Measurements from ENCODE around the gene PARD3.

PARD3 gene

GRCh38 chr10:34143466-34143865, 671.6 kb downstream of the PARD3 start:
- no peak for DNase-seq

DNA sequence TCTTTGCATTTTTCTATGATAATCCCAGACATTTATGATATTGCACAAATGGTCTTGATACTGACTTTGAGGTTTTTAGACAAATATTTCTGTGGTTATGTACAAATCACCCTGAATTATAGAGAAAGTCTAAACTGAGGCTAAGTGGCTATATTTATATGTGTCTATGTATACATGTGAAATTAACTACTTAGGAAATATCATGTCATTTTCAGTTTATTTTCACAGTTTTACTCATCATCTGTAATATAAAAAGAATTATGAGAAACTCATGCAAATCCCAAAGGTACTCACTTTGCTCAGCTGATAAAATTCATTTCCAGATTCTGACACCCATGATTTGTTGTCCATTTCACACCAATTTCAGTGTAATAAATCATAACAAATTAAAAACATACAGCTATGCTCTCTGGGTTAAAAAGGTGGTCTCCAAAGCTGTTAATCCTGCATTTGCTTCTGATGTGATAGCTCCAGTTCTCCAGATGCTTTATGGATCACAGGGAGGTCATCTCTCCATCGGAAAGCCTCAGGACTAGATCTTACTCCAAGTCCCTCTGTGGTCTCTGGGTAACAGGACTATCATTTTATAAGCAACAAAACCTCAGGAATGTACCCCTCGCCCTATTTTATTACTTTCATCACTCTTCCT, 673.9 kb downstream of the PARD3 start:
- DNase-seq = no peak

DNA sequence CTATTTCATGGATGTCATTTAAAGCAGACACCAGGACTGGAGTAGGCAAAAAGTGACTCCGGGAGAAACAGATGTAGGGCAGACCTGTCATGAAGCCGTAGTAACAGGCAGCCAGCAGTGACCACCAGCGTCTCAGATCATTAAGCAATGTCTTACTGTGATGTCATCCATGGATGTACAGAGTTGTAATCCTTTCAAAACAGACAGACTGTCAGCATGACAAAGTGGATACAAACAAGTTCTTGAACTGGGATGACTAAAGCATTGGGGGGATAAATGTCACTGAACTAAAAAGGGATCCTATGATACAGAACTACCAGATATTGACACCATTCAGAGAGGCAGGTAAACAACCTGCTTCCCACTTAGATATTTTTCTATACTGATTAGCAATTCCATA, 675.5 kb downstream of the PARD3 start:
- no peak for DNase-seq

- DNase-seq = no peak
These were observed 677.1 kb downstream of the PARD3 start for GRCh38 chr10:34137955-34138354.

DNA sequence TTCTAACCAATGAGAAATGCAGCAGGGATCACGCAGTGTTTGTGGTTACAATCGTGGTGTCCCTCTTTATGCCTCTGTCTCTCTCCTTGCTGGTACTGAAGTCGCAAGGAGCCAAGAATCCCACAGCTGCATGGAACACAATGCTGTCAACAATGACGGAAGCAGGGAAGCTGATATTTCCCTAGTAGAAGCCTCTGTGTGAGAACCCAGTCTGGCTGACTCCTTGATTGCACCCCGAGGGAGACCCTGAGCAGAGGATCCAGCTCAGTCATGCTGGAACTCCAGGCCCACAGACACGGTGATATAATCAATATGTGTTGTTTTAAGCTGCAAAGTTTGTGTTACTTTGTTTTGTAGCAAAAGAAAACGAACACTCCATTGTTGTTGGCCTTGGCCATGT, 677.9 kb downstream of the PARD3 start:
- no peak for DNase-seq

DNA sequence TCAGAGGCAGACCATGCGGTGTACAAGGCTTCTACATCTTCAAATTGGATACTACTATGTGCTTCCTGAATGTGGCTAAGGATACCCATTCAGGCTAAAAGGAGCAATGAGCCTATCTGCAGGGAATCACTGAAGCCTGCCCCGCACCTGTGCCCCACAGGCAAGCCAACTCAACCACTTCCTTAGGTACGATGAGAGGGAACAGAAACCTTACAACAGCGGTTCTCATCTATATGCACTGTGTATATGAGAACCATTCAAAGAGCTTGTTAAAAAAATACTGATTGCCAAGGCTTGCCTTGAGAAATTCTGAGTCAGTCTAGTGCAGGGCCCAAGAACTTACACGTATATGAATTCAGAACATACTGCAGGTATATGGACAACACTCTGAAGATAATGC, 679.6 kb downstream of the PARD3 start:
- no peak for DNase-seq

- DNase-seq = no peak
These were observed 680.5 kb downstream of the PARD3 start for GRCh38 chr10:34134602-34135001.

GRCh38 chr10:34133406-34133805, 681.7 kb downstream of the PARD3 start:
- no peak for DNase-seq

- DNase-seq = no peak
These were observed 683.9 kb downstream of the PARD3 start for GRCh38 chr10:34131152-34131551.

GRCh38 chr10:34127676-34128075, 687.4 kb downstream of the PARD3 start:
- DNase-seq = no peak

- DNase-seq = no peak
These were observed 688.5 kb downstream of the PARD3 start for GRCh38 chr10:34126371-34127151.

- DNase-seq = no peak
These were observed 689.4 kb downstream of the PARD3 start for GRCh38 chr10:34125702-34126101.

- DNase-seq = no peak
These were observed 690.5 kb downstream of the PARD3 start for GRCh38 chr10:34124522-34125035.

DNA sequence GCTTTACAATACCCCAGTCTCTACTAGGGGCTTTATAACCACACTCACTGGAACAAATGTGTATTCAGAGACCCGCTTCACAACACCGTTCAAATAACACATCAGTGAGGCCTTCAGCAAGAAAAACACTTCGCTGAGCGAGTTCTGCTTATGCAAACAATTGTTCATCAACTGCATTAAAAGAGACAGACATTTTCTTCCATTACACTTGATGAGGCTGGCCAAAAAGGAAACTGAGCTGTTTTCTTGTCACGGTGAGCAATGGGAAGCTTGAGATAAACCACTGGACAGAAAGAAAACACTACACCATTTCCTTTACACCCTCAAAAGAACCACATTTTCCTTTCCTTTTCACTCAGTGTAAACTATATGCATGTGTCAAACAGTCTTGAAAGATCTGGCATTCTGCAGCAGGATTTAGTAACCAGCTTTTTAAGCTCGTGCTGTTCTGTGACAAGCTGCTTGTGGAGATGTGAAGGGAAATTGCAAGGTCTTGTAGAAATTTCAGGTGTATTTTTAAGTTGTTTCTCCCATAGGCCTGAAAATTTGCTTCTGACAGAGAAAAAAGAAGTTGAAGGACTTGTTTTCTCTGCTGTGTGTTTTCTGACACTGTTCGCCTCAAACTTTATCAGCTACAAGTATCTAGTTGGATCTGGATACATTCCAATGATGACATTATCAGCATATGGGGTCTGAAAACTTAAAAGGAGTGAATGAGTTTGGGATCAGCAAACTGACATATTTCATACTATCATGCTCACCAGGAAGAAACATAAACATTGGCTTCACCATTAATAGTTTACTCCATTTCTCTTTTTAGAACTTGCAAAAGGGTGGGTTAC, 693.1 kb downstream of the PARD3 start:
- DNase-seq = no peak

GRCh38 chr10:34121125-34121753, 693.9 kb downstream of the PARD3 start:
- no peak for DNase-seq

DNA sequence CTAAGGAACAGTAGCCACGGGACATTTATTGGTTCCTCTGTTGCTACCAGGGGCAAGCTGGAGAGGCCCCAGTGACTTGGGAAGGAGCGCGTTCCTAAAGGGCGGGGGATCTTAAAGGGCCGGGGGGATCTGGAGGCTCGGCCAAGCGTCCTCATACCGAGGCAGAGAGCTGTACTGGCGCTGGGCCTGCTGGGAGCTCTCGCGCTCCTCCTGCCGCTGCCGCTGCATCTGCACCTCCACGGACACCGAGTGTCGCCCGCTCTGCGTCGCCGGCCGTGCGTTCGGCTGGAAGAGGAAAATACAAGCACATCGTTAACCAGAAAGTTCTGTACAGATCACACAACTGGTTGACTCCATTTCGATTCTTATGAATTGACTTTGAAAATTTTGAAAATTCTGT, 695.6 kb downstream of the PARD3 start:
- DNase-seq = no peak

DNA sequence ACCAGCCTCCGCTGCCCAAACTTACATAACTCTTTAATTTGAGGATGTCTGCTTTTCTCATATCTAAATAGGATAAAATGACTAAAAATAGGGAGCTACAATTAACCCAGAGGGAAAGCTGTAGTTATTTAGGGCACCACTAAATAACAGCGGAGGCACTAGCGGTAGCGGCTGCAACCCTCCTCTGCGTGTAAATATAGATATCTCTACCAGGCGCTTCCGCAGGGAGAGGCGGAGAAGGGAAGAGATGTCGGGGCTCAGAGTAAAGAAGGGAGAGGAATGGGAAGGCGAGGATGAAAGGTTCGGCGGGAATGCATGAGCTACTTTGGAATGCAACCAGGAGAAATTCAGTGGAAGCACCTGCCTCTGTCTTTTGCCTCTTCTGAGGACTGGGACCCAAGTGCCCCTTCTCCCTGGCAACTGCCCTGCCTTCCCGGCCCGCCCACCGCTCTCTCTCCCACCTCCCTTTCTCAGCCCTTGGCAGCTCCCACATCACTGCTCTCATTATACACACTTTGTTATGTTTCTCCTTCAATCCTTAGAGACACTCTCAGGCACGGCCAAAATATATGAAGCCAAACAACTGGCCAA, 698.3 kb downstream of the PARD3 start:
- no peak for DNase-seq

GRCh38 chr10:34116220-34116641, 698.9 kb downstream of the PARD3 start:
- DNase-seq = no peak

GRCh38 chr10:34114914-34115313, 700.2 kb downstream of the PARD3 start:
- no peak for DNase-seq

- DNase-seq = no peak
These were observed 701.4 kb downstream of the PARD3 start for GRCh38 chr10:34113504-34114225.

GRCh38 chr10:34112171-34112782, 702.8 kb downstream of the PARD3 start:
- no peak for DNase-seq

All from activated CD4-positive, alpha-beta T cell treated with anti-CD3 and anti-CD28 coated beads for 1 hour (primary cell).